GM08714 (cell line): Measurements from ENCODE around the gene CCDC47.
A peak's percentile ranks its signal among the peaks of the same experiment; 100 is the strongest.

ENCODE experiments used
- H3K4me3 ChIP-seq: fragments of 200-500 bp; sonication (Bioruptor generic); 2 replicates; pipeline ENCODE4 v1.5.1; 2014; ENCODE audit warnings: mild to moderate bottlenecking, low read length, inconsistent platforms
- ZNF274 ChIP-seq: IDR thresholded peaks from 2 replicates; pipeline ENCODE4 v1.6.1; 2012; ENCODE audit warnings: mild to moderate bottlenecking, low read depth, low read length

The CCDC47 gene

GRCh38 chr17:63701868-63702720 is 71.3 kb downstream of the CCDC47 start:
- peak overlapping the region; percentile 58; the same call in 1 of the 2 replicates for H3K4me3 ChIP-seq
- no peak for TF ChIP-seq ZNF274

GRCh38 chr17:63701456-63701820 is 72.0 kb downstream of the CCDC47 start:
- peak overlapping the region; percentile 46; the same call in 1 of the 2 replicates for H3K4me3 ChIP-seq

GRCh38 chr17:63700528-63701455 is 72.6 kb downstream of the CCDC47 start:
- H3K4me3 ChIP-seq: peak overlapping the region; percentile 46; the same call in 1 of the 2 replicates

More at GRCh38 chr17:63701456-63701820, 72.0 kb downstream of the CCDC47 start:
- no peak for TF ChIP-seq ZNF274

GRCh38 chr17:63699638-63700527 is 73.5 kb downstream of the CCDC47 start, which contains the start of gene LIMD2:
Gene LIMD2, minus strand, starts transcription at chr17:63700125. Its CDS starts 827 bp downstream, at chr17:63699298.
- peak within 1 kb of the TSS; percentile 88 for H3K4me3 ChIP-seq
- no peak for TF ChIP-seq ZNF274

More at GRCh38 chr17:63700528-63701455, 72.6 kb downstream of the CCDC47 start:
- TF ChIP-seq ZNF274: no peak

GRCh38 chr17:63698886-63699637 is 74.3 kb downstream of the CCDC47 start:
- TF ChIP-seq ZNF274: no peak
- H3K4me3 ChIP-seq: peak overlapping the region; percentile 88

GRCh38 chr17:63698381-63698885 is 75.0 kb downstream of the CCDC47 start:
- TF ChIP-seq ZNF274: no peak
- peak overlapping the region; percentile 88 for H3K4me3 ChIP-seq

- no peak for TF ChIP-seq ZNF274
These were observed 75.8 kb downstream of the CCDC47 start for GRCh38 chr17:63697341-63698286.

GRCh38 chr17:63696381-63696961 is 76.9 kb downstream of the CCDC47 start:
- no peak for TF ChIP-seq ZNF274
- H3K4me3 ChIP-seq: no peak overlapping the region; the same call in 1 of the 2 replicates

More at GRCh38 chr17:63697341-63698286, 75.8 kb downstream of the CCDC47 start:
- H3K4me3 ChIP-seq: peak overlapping the region; percentile 88; the same call in 1 of the 2 replicates

- TF ChIP-seq ZNF274: no peak
- no peak overlapping the region for H3K4me3 ChIP-seq
These were observed 77.5 kb downstream of the CCDC47 start for GRCh38 chr17:63695889-63696288.
